Ascending aorta (tissue), 2 donors: Measurements from ENCODE around the gene TGFBR3. TPM values are rescaled to one million over a fixed set of nuclear protein-coding genes. Genes with fewer than 3 reads are reported as not detected.

Source experiments
- DNase-seq, 2 donors: peaks; one replicate each; pipeline ENCODE4 v3.0.0-alpha.2; 2019; ENCODE audit warnings: low spot score in 2 of 2
- H3K27ac ChIP-seq, 2 donors: fragments of 200-600 bp; sonication (generic); one replicate each; pipeline ENCODE4 v1.5.1; 2016 to 2017; ENCODE audit warnings: mild to moderate bottlenecking in 1 of 2
- H3K27me3 ChIP-seq: fragments of 200-600 bp; sonication (generic); one replicate; pipeline ENCODE4 v1.5.1; 2017
- H3K36me3 ChIP-seq, 2 donors: fragments of 200-600 bp; sonication (generic); one replicate each; pipeline ENCODE4 v1.5.1; 2016
- H3K4me1 ChIP-seq, 2 donors: fragments of 200-600 bp; sonication (generic); one replicate each; pipeline ENCODE4 v1.5.1; 2016 to 2017; ENCODE audit warnings: mild to moderate bottlenecking in 1 of 2
- H3K4me3 ChIP-seq, 2 donors: fragments of 200-600 bp; sonication (generic); one replicate each; pipeline ENCODE4 v1.5.1; 2016 to 2017; ENCODE audit warnings: mild to moderate bottlenecking in 1 of 2
- H3K9me3 ChIP-seq, 2 donors: fragments of 200-600 bp; sonication (generic); one replicate each; pipeline ENCODE4 v1.5.1; 2016
- CTCF ChIP-seq, 3 experiments: fragments of 200-600 bp in 2 of 3; fragments of 450-650 bp in 1 of 3; sonication (generic) in 2 of 3; IDR thresholded peaks; one replicate each; pipeline ENCODE4 v1.5.1; 2016 to 2019; ENCODE audit warnings: antibody characterized with exemption in 3 of 3, mild to moderate bottlenecking in 1 of 3, moderate library complexity in 1 of 3
- intact Hi-C: fragments of 100-400 bp; cut with DNase I; formaldehyde crosslinking; loops from one replicate; pipeline ENCODE4 v1.15.1; 2023
- total RNA-seq: library from RNA; depleted of rRNA; stranded (reverse); fragments of >200 nt; gene quantifications from one replicate; pipeline ENCODE4 v1.1.0, GENCODE V29; 2016

Gene TGFBR3
- total RNA-seq, 1 donor from 2014 or later = 127 TPM

DNA sequence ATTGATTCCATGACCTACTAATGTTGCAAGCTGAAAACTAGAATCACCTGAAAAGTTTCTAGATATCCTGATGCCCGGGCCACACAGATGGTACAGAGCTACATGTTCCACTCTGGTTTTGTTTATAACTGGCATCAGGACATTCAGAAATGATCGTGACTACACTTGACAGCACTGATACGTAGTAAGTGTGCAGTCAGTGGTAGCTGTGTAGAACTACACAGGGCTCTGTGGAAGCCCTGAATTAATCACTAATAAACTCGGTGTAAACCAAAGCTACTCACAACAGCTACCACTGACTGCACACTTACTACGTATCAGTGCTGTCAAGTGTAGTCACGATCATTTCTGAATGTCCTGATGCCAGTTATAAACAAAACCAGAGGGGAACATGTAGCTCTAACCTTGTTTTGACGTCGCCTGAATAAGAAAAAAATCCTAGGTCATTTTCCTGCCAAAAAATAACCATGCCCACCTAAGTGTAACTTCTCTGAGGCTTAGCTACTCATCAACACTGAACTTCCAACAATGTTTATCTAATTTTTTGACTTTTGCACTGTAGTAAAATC lies 149.7 kb downstream of the TGFBR3 start:
- Histone ChIP-seq H3K4me3 (no peak overlapping the region), H3K9me3 (no peaks in the 10 kb centered on the region), H3K36me3 (no peaks in the 10 kb centered on the region), H3K4me1 (peaks cover 0 to 31% of the 10 kb centered on the region in 2 donors), H3K27me3 (no peaks in the 10 kb centered on the region), H3K27ac (peak overlapping the region in 1 of 2 donors; percentile 74)
- no peak for TF ChIP-seq CTCF (IDR thresholded peaks at IDR 0.05)
- DNase-seq = no peak
- intact Hi-C loops = loop anchor here (5.0 to 10.0 kb wide), 3 partner anchors 111 to 221 kb away; partner anchors contain the start of gene TGFBR3

- H3K4me1 ChIP-seq = peaks cover 0 to 33% of the 10 kb centered on the region in 2 donors
- intact Hi-C loops = loop anchor here (5.0 to 10.0 kb wide), 3 partner anchors 112 to 221 kb away; partner anchors contain the start of gene TGFBR3
These were observed 150.6 kb downstream of the TGFBR3 start for GRCh38 chr1:91735266-91735845.

DNA sequence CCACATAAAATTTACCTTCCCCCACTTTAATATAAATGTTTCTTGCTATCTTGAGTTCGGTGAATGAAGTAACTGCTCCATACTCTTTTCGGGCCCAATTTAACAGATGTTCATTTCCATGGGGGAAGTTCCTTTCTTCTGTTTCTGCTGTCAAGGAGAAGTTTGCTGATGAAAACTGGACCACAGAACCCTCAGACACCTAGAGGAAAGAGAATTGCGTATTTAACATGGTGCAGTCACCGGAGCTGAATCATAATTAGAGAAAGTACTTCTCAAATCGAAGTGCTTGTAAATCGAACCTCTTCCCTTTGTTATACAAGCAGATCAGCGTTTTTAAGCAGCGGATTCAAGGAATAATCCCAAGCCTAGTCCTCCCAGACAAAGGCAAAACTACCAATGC lies 151.2 kb downstream of the TGFBR3 start:
- Histone ChIP-seq H3K4me1 (peaks cover 0 to 33% of the 10 kb centered on the region in 2 donors), H3K27ac (no peak overlapping the region), H3K36me3 (no peaks in the 10 kb centered on the region), H3K27me3 (no peaks in the 10 kb centered on the region), H3K9me3 (no peaks in the 10 kb centered on the region), H3K4me3 (no peak overlapping the region)
- intact Hi-C loops = loop anchor here (5.0 to 10.0 kb wide), 3 partner anchors 113 to 220 kb away; partner anchors contain the start of gene TGFBR3
- DNase-seq = no peak
- no peak for TF ChIP-seq CTCF (IDR thresholded peaks at IDR 0.05)

More at GRCh38 chr1:91735266-91735845, 150.6 kb downstream of the TGFBR3 start:
- Histone ChIP-seq H3K9me3 (no peaks in the 10 kb centered on the region), H3K36me3 (no peaks in the 10 kb centered on the region), H3K27ac (peak overlapping the region in 1 of 2 donors; percentile 74), H3K27me3 (no peaks in the 10 kb centered on the region), H3K4me3 (no peak overlapping the region)
- DNase-seq = no peak
- TF ChIP-seq CTCF (IDR thresholded peaks at IDR 0.05) = no peak

DNA sequence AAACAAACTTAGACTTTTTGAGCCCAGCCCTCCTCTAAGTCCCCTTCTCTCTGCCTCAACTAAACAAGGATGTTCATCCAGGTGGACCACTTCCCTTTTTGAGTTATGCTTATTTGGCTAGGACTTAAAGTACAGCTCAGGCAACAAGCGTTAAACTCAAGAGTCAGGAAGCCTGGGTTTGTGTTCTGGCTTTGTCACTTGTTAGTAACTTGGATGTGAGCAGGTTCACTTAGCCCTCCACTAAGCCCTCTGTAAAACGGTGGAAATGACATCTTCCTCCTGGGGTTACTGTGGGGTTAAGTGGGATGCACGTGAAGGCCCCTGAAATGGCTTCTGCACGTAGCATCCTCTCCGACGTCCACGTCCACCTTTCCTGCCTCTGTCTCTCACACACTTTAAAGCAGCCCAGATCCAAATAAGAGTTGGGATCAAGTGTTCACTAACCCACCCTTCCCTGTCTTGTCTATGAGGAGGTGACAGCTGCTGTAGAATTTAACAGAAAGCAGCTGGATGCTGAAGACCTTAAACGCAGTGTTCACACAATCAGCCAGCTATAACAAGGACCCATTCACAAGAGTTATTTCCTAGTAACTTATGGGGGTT lies 152.7 kb downstream of the TGFBR3 start:
- Histone ChIP-seq H3K4me3 (no peak overlapping the region), H3K36me3 (peaks cover 0 to 4% of the 10 kb centered on the region in 2 donors), H3K27me3 (no peaks in the 10 kb centered on the region), H3K27ac (peak overlapping the region in 1 of 2 donors; percentile 19), H3K9me3 (no peaks in the 10 kb centered on the region), H3K4me1 (peaks cover 0 to 33% of the 10 kb centered on the region in 2 donors)
- intact Hi-C loops = loop anchor here (10.0 kb wide), 1 partner anchor 218 kb away; no protein-coding TSS in a partner anchor
- TF ChIP-seq CTCF (IDR thresholded peaks at IDR 0.05) = no peak
- no peak for DNase-seq

GRCh38 chr1:91732291-91733107 lies 153.5 kb downstream of the TGFBR3 start:
- DNase-seq = no peak
- peak overlapping the region in 1 of 2 donors; percentile 17 for H3K27ac ChIP-seq
- intact Hi-C loops = loop anchor here (10.0 kb wide), 1 partner anchor 218 kb away; no protein-coding TSS in a partner anchor
- no peak for TF ChIP-seq CTCF (IDR thresholded peaks at IDR 0.05)
- no peaks in the 10 kb centered on the region for H3K9me3 ChIP-seq
- peaks cover 0 to 4% of the 10 kb centered on the region in 2 donors for H3K36me3 ChIP-seq
- H3K27me3 ChIP-seq = no peaks in the 10 kb centered on the region
- no peak overlapping the region for H3K4me3 ChIP-seq
- peaks cover 0 to 28% of the 10 kb centered on the region in 2 donors for H3K4me1 ChIP-seq
